GM21576 (cell line): Measurements from ENCODE around the gene ZNF835.
"Not testable (repeated sequence)": the region's sequence is repeated elsewhere in the genome, so short reads cannot be mapped to it uniquely, and the experiment has no call there.

Source experiments
- ATAC-seq: cut with Tn5 transposase; IDR thresholded peaks from one replicate; pipeline ENCODE4 v1.9.1; 2021; ENCODE audit warnings: mild to moderate bottlenecking, moderate library complexity; ENCODE audit not compliant: unreplicated experiment

The ZNF835 gene

DNA sequence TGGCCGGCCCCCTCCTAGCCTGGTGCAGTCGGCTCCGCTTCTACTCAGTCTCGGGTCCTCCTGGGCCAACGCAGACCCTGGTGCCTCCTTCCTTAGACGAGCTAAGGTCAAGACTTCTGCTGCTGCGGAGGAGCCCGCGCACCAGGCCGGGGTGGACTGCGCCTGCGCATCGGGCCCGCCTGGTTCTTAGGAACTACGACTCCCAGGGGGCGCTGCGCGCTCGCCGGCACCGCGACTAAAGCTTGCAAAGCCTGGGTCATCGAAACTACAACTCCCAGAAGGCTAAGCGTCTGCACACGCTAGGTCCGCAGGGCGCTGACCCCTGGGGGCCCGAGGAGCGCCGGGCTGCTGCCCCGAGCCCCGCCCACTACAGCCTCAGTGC lies at the start of gene ZNF835:
Gene ZNF835 (minus strand): TSS at position 145 of the 382 bp plus-strand sequence. CDS start 6,559 bp downstream, outside the sequence.
- ATAC-seq, result no peak

GRCh38 chr19:56720281-56720680 lies 48.7 kb upstream of the ZNF835 start:
- ATAC-seq, result no peak

GRCh38 chr19:56718231-56718630 lies 46.7 kb upstream of the ZNF835 start:
- no peak for ATAC-seq

DNA sequence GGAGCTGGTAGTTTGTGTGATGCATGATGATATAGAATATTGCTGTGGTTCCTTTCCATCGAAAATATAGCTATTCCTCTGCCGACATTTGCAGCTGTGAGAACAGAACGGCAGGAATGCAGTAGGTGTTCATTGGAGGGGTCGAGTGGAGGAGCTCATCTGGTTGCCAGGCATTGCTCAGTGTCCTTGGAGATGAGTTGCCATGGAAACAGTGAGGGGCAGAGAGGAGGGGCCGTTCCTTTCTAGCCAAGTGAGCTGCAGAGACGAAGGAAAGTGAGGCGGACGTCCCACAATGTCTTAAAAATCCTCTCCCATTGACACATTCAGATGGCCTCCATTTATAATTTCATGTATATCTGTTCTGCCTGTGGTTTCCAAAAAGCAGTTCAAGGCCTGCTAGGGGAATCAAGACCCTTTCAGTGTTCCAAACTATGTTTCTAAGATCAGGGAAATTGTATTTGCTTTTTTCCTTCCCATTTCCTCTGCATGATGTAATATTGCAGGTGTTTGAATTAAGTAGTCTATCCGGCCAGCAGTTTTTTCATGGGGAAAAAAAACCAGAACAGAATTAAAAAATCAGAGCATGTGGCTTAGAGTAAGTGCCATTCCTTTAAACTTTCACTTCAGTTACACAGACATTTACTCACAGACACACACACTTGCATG lies 41.2 kb upstream of the ZNF835 start:
- ATAC-seq, result no peak

DNA sequence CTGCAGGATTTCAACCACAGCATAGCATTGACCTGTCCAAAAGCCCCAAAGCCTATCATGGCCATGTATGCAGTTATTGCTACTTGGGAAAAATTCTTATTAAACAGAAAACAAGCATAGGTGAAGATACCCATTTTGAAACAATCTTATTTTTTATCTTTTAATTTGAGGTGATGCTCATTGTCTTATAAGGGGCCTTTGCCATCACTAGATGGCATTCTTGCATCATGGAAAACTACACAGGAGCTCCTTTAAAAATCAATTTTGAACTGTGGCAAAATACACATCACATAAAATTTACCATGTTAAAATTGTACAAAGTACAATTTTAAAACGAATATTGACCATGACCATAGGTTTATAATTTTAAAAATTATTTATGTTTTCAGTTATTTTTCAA lies 38.9 kb upstream of the ZNF835 start:
- no peak for ATAC-seq

DNA sequence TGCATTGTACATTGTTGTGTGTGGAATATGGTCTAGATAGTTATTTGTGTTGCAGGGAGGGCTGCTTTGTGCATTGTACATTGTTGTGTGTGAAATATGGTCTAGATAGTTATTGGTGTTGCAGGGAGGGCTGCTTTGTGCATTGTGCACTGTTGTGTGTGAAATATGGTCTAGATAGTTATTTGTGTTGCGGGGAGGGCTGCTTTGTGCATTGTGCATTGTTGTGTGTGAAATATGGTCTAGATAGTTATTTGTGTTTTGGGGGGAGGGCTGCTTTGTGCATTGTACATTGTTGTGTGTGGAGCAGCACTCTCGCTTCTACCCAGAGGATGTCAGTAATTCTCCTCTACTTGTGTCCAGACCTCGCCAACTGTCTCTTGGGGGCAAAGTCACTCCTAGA lies 36.3 kb upstream of the ZNF835 start:
- ATAC-seq, result no peak

- no peak for ATAC-seq
Observed at GRCh38 chr19:56705939-56706338, 34.4 kb upstream of the ZNF835 start.

DNA sequence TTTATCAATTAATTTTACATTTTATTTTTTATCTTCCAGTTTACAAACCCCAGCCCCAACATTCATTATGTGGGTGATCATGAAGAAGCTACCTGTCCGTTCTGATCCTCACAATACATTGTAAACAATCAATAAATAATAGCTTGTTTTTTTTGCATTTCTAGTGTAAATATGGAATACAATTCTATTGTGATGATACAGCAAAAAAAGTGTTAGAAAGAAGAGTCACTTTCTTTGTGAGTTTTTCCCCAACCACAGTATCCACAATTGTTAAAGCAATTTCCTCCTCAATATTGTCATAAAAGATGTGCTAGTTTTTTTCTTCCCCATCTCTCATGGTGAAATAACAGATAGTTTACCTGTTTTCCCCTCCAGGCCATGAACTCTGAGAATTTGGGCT lies 30.3 kb upstream of the ZNF835 start:
- no peak for ATAC-seq

DNA sequence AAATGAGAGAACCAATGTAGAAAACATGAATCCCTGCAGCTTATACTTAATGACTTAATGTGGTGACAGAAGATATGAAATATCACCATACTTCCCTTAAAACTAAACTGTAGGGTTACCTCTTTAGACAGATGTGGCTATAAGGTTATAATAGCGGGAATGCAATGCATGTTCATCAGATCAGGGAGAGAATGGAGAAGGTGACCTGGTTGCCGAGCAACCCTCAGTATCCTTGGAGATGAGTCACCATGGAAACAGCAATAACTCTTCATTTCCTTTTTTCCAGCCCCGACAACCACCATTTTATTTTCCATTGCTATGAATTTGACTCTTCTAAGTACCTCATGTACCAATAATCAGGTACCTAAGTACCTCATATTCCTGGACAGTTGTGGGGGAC lies 28.0 kb upstream of the ZNF835 start:
- no peak for ATAC-seq

DNA sequence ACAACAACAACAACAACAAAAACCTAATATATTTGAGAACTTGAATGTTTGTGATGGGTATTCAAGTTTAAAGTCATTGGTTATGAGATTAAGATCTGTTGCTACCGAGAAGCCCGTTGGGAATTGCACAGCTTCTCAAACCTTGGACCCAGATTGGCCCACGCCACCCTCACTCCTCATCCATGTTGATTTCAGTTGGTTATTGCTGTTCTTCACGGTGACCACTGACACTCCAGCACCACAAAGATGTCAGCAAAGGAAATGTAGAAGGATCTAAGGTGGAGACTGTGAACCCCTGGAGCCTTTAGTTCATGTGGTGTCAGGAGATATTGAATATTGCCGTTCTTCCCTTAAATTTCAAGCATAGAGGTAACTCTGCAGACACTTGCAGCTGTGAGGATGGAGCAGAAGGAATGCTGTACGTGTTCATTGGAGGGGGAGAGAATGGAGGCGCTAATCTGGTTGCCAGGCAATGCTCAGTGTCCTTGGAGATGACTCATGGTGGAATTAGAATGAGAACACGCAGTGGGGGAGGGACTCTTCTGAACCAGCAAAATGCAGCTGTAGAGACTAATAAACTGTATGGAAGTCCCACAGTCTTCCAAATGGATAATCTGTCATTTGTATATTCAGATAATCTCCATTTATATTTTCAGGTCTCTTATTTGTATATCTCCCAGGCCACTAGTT lies 20.8 kb upstream of the ZNF835 start:
- no peak for ATAC-seq

GRCh38 chr19:56690670-56691069 lies 19.1 kb upstream of the ZNF835 start:
- ATAC-seq, result no peak

- ATAC-seq, result no peak
Observed at GRCh38 chr19:56689198-56689597, 17.6 kb upstream of the ZNF835 start.

DNA sequence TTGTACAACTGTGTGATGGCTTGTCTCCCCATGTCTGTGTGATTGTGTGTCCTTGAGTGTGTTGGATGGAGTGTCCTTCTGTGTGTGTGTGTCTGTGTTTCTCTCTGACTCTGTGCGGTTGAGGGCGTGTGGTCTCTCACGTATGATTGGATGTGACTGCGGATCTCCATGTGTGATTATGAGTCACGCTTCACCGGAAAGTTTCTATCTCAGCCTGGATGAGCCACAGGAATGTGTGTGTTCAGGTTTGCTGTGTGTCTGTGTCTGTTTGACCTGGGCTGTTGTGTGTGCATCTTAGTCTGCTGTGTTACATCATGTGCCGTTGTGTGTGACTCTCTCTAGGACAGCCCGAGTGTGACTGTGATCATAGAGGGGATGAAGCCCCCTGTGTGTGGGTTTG lies 15.5 kb upstream of the ZNF835 start:
- ATAC-seq, result no peak

DNA sequence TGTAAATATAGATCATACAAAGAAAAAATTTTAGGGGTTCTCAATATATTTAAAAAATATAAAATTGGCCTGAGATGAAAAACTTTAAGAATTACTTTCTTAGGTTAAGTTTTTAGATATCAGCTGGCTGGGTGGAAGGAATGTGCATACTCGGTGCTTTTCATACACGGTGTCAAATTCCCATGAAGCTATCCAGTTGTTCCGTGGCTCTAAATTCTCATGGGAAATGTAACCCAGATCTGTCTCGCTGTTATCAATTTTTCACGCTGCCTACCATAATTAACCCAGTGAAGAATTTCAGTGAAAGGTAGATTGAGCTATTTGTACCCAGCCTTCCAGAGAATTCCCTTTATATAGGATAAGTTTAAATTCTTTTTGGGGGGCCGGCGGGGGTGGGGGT lies 11.6 kb upstream of the ZNF835 start:
- ATAC-seq, result no peak

DNA sequence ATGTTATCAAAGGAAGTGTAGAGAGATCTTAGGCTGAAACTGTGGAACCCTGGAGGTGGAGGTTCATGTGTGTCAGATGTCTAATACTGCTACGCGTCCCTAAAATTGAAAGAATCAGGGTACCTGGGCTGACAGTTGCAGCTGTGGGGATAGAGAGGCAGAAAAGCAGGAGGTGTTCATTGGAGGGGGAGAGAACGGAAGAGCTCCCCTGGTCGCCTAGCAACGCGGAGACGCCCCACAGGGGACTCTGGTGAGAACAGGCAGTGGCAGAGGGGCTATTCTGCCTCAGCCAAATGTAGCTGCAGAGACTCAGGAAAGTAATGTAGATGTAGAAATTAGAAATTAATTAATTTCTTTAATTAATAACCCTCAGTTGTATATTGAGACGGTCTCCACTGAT lies 10.1 kb upstream of the ZNF835 start:
- no peak for ATAC-seq

- ATAC-seq, result no peak
Observed at GRCh38 chr19:56678205-56678604, 6.6 kb upstream of the ZNF835 start.

DNA sequence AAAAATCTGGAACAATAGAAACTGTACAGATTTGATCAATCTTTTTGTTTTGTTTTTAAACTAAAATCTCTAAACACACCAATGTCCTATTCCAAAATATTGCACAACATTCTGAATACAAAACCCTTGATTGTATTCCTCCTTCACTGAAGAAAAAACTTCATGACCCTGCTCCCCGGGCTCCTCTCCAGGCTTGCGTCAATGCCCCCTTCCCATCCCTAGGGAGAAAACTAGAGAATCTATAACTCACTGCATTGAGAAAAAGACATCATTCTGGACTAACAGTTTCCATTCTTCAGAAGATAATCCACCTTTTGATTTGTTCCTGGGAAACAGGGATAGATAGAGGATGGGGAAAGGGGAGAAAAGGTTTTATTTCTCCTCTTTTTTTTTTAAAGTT lies 1.1 kb upstream of the ZNF835 start:
- ATAC-seq, result not testable (repeated sequence)

DNA sequence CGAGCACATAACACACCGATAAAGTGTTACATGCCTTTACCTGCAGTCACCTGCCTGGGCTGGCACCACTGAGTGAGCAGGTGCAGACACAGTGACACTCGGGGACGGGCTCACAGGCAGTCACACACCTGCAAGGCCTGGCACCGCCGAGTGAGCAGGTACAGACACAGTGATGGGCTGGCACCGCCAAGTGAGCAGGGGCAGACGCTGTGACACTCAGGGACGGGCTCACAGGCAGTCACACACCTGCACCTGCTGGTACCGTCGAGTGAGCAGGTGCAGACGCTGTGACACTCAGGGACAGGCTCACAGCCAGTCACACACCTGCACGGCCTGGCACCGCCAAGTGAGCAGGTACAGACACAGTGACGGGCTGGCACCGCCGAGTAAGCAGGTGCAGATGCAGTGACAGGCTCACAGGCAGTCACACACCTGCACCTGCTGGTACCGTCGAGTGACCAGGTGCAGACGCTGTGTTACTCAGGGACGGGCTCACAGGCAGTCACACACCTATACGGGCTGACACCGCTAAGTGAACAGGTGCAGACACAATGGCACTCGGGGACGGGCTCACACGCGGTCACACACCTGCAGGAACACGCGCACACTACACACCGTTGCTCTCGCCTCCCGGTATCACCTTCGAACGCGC lies 470 bp downstream of the ZNF835 start:
- ATAC-seq, result no peak

- no peak for ATAC-seq
Observed at GRCh38 chr19:56670401-56670960, 1.1 kb downstream of the ZNF835 start.

DNA sequence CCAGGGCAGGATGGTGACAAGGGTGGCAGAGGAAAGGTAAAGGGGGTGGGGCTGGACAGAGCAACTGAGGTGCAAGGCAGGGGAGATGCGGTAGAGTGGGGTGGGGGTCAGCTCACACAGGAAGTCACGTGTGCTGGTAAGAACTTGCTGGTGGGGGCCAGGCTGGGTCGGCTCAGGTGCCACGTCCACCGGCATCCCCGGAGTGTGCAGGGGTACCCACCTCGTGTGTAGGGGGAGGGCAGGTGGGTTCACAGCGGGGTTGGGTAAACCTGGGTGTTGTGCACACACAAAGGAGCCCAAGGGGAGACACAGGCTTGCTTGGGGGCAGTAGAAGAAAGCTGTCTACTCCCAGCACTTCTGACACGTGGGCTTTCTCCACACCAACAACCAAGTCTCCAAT lies 2.9 kb downstream of the ZNF835 start:
- ATAC-seq, result no peak

- no peak for ATAC-seq
Observed at GRCh38 chr19:56667311-56667870, 4.2 kb downstream of the ZNF835 start.

- ATAC-seq, result no peak
Observed at GRCh38 chr19:56664511-56664910, 7.0 kb downstream of the ZNF835 start.
